Activated CD4-positive, alpha-beta T cell treated with anti-CD3 and anti-CD28 coated beads, Interleukin-2, amount 10 ng/mL, durations not matched to agents 7 days and 5 days (primary cell): ENCODE measurements around the gene C1orf56. TPM values are rescaled to one million over a fixed set of nuclear protein-coding genes. Genes with fewer than 3 reads are reported as not detected.

Experiments used
- CTCF ChIA-PET: fragments of 350-600 bp; sonication (Branson Sonifier 250); formaldehyde crosslinking; loops from one replicate; lab custom pipeline; 2021; ENCODE audit warnings: antibody characterized with exemption; lab: Charles Lee
- POLR2A ChIA-PET: fragments of 350-600 bp; sonication (Branson Sonifier 250); formaldehyde crosslinking; loops from one replicate; lab custom pipeline; 2021; ENCODE audit warnings: antibody characterized with exemption; lab: Charles Lee
- DNase-seq: peaks from one replicate; pipeline ENCODE4 v3.0.0-alpha.2; 2020
- H3K27ac Mint-ChIP-seq: one replicate; pipeline ENCODE4 v1.8.0; 2021; ENCODE audit warnings: mild to moderate bottlenecking, moderate library complexity, mixed read lengths
- H3K27me3 Mint-ChIP-seq: one replicate; pipeline ENCODE4 v1.8.0; 2021; ENCODE audit warnings: mixed read lengths
- H3K36me3 Mint-ChIP-seq: one replicate; pipeline ENCODE4 v1.8.0; 2021; ENCODE audit warnings: low read depth, mixed read lengths
- H3K4me1 Mint-ChIP-seq: one replicate; pipeline ENCODE4 v1.8.0; 2021; ENCODE audit warnings: mixed read lengths
- H3K4me3 Mint-ChIP-seq: one replicate; pipeline ENCODE4 v1.8.0; 2021; ENCODE audit warnings: mild to moderate bottlenecking, moderate library complexity, mixed read lengths
- H3K9me3 Mint-ChIP-seq: one replicate; pipeline ENCODE4 v1.8.0; 2021; ENCODE audit warnings: mixed read lengths
- total RNA-seq, 2 experiments: library from RNA; stranded (reverse); gene quantifications; one replicate each; pipeline ENCODE4 v1.2.3, GENCODE V29; 2021

C1orf56 gene, protein sequence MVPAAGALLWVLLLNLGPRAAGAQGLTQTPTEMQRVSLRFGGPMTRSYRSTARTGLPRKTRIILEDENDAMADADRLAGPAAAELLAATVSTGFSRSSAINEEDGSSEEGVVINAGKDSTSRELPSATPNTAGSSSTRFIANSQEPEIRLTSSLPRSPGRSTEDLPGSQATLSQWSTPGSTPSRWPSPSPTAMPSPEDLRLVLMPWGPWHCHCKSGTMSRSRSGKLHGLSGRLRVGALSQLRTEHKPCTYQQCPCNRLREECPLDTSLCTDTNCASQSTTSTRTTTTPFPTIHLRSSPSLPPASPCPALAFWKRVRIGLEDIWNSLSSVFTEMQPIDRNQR
- 1 to 10 TPM in 1 of 2 experiments, under 1 TPM in 1; 0.62 to 1.3 TPM for total RNA-seq

- Mint-ChIP-seq H3K9me3 (no peaks in the 10 kb centered on the region), H3K27ac (peak within 1 kb of the TSS; percentile 84), H3K4me3 (peak within 1 kb of the TSS; percentile 80), H3K27me3 (no peaks in the 10 kb centered on the region), H3K36me3 (peaks cover 20% of the 10 kb centered on the region), H3K4me1 (peaks cover 55% of the 10 kb centered on the region)
- CTCF ChIA-PET: interaction anchor here (0.6 to 2.1 kb wide), 12 partner anchors 8 to 94 kb away, joined by 3 to 9 read pairs (median 3); partner anchors contain the start of genes BNIPL, CDC42SE1, GABPB2 and MLLT11
- DNase-seq: peak; percentile 57
- POLR2A ChIA-PET: no interaction called here
These were observed at the start of gene C1orf56 for GRCh38 chr1:151047591-151047924. Gene C1orf56 (plus strand): TSS chr1:151047751. CDS start chr1:151047848, 97 bp downstream.

GRCh38 chr1:150997949-150998348, 49.6 kb upstream of the C1orf56 start:
- Mint-ChIP-seq H3K36me3 (peaks cover 42% of the 10 kb centered on the region), H3K9me3 (no peaks in the 10 kb centered on the region), H3K27me3 (no peaks in the 10 kb centered on the region), H3K27ac (no peak overlapping the region), H3K4me1 (peaks cover 39% of the 10 kb centered on the region), H3K4me3 (no peak overlapping the region)
- no peak for DNase-seq
- CTCF ChIA-PET: interaction anchor here (0.9 to 6.9 kb wide), 3 partner anchors 12 to 742 kb away, joined by 3 to 61 read pairs (median 3); partner anchors contain the start of gene ANXA9
- POLR2A ChIA-PET: interaction anchor here (0.6 kb wide), 1 partner anchor 57 kb away, joined by 3 read pairs; no protein-coding TSS in a partner anchor

DNA sequence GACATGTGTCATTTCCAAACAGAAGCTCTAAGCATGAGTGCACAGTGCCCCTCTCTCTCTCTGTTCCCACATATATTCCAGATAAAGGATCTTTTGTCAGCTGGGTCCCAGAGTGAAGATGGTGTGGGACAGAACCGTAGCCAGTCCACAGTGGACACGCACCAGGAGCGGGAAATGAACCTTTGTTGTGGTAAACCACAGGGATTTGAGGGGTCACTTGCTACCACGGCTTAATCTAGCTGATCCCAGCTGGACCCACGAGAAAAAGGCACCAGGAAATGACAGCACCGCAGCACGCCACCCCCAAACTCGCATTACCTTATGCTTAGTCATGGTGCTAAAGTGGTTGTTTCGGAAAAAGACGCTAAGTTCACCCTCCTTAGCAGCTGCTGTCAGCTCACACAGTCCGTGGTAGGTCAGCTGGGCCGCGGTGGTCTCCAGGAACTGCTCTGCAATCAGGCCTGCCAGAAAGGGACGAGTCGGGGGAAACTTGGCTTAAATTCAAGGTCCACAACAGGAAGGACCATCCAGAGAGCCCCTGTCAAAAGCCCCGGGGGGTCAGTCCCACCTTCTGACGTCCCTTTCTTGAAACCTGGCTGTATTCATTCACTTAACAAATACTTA, 48.4 kb upstream of the C1orf56 start:
- CTCF ChIA-PET: interaction anchor here (0.5 to 2.1 kb wide), 6 partner anchors 17 to 616 kb away, joined by 3 to 15 read pairs (median 4); partner anchors contain the start of genes ANXA9 and TNFAIP8L2
- no peak for DNase-seq
- Mint-ChIP-seq H3K36me3 (peaks cover 42% of the 10 kb centered on the region), H3K9me3 (no peaks in the 10 kb centered on the region), H3K4me3 (no peak overlapping the region), H3K27ac (peak overlapping the region; percentile 41), H3K4me1 (peaks cover 51% of the 10 kb centered on the region), H3K27me3 (no peaks in the 10 kb centered on the region)
- POLR2A ChIA-PET: no interaction called here

DNA sequence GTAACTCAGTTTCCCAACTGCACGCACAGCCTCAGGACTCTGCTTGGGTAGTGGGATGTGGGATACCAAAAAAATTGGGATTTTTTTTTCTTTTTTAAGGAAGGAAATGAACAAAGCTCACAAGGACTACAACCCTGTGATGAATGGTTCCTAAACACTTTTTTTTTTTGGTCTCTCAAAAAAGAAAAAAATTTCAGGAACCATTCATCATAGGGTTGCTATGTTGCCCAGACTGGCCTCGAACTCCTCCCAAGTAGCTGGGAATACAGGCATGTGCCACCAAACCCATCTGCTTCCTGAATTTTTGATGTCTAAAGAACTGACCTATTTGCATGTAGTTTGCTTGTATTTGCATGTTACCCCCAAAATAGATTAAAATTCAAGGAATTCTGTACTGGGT, 47.6 kb upstream of the C1orf56 start:
- Mint-ChIP-seq H3K4me1 (peaks cover 57% of the 10 kb centered on the region), H3K27ac (no peak overlapping the region), H3K4me3 (no peak overlapping the region), H3K9me3 (no peaks in the 10 kb centered on the region), H3K36me3 (peaks cover 42% of the 10 kb centered on the region), H3K27me3 (no peaks in the 10 kb centered on the region)
- CTCF ChIA-PET: interaction anchor here (0.5 to 2.1 kb wide), 7 partner anchors 18 to 617 kb away, joined by 3 to 15 read pairs (median 3); partner anchors contain the start of genes ANXA9 and TNFAIP8L2
- POLR2A ChIA-PET: no interaction called here
- DNase-seq: no peak

DNA sequence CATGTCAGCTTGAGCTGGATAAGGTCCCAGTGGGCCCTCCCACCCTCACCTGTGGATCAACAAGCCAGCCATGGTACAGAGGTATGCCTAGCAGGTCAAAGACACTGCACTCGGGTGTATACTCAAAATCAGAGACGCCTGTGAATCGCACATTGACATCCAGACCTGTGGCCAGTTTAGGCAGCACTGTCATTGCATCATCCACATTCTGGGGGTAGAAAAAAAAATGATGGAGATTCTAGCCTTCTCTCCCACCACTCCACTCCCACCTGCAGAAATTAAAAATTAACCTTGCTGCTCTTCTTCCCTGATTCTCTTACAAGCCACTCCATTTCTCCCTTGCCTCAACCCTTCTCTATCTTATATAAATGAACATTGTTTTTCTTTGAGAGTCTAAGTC, 47.1 kb upstream of the C1orf56 start:
- Mint-ChIP-seq H3K27me3 (no peaks in the 10 kb centered on the region), H3K4me1 (peaks cover 59% of the 10 kb centered on the region), H3K27ac (peak overlapping the region; percentile 25), H3K36me3 (peaks cover 42% of the 10 kb centered on the region), H3K4me3 (no peak overlapping the region), H3K9me3 (no peaks in the 10 kb centered on the region)
- ChIA-PET CTCF (interaction anchor here (2.1 kb wide), 1 partner anchor 19 kb away, joined by 15 read pairs; the partner anchor contains the start of gene ANXA9), POLR2A (no interaction called here)
- no peak for DNase-seq

DNA sequence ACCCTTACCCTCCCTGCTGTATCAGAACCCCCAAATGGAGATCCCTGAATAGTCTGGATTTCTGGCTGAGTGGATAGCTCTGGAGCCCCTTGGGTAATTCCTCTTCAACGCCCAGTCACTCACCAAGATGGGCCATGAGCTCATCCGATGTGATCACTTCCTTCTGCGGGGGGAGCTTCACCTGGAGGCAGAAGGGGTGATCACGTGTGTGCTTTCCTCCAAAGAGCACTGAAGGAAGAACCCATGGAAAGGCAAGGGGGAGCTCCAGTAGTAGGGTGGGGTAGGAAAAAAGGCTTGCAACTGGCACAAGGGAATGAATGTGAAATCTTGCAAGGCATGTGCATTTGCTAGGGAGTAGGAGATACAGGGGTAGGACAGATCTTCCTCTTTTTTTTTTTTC, 45.9 kb upstream of the C1orf56 start:
- H3K4me3 Mint-ChIP-seq: no peak overlapping the region
- ChIA-PET CTCF (interaction anchor here (0.7 to 1.1 kb wide), 4 partner anchors 16 to 423 kb away, joined by 3 read pairs; partner anchors contain the start of gene MCL1), POLR2A (no interaction called here)
- DNase-seq: no peak
- H3K27me3 Mint-ChIP-seq: no peaks in the 10 kb centered on the region
- H3K9me3 Mint-ChIP-seq: no peaks in the 10 kb centered on the region
- peak overlapping the region; percentile 20 for H3K27ac Mint-ChIP-seq
- H3K4me1 Mint-ChIP-seq: peaks cover 62% of the 10 kb centered on the region
- peaks cover 39% of the 10 kb centered on the region for H3K36me3 Mint-ChIP-seq

DNA sequence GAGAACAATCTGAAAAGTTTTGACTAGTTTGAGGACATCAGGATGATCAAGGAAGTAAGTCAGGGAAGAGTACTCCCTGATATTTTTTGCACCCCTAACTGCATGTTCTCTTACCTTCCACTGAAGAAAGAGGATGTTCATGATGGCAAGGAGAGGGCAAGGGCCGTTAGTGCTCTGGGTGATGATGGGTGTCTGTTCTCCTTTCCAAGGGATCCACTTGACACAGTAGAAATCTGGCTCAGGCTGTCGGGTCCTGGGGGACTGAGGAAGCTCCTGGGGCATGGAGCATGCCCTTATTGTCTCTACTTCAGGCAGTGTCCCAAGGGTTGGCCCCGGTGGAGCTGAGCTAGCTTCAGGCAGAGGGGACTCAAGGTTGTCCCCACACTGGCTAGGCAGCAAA, 45.5 kb upstream of the C1orf56 start:
- POLR2A ChIA-PET: no interaction called here
- Mint-ChIP-seq H3K27me3 (no peaks in the 10 kb centered on the region), H3K27ac (peak overlapping the region; percentile 20), H3K9me3 (no peaks in the 10 kb centered on the region), H3K36me3 (peaks cover 35% of the 10 kb centered on the region), H3K4me1 (peaks cover 67% of the 10 kb centered on the region), H3K4me3 (no peak overlapping the region)
- no peak for DNase-seq
- CTCF ChIA-PET: interaction anchor here (0.7 to 0.9 kb wide), 2 partner anchors 22 to 24 kb away, joined by 3 read pairs; no protein-coding TSS in a partner anchor

- no peaks in the 10 kb centered on the region for H3K9me3 Mint-ChIP-seq
- H3K27ac Mint-ChIP-seq: peak overlapping the region; percentile 81
- no peaks in the 10 kb centered on the region for H3K27me3 Mint-ChIP-seq
- ChIA-PET CTCF (interaction anchor here (1.1 kb wide), 1 partner anchor 13 kb away, joined by 3 read pairs; no protein-coding TSS in a partner anchor), POLR2A (no interaction called here)
- H3K36me3 Mint-ChIP-seq: peaks cover 33% of the 10 kb centered on the region
- peaks cover 73% of the 10 kb centered on the region for H3K4me1 Mint-ChIP-seq
- DNase-seq: no peak
- peak overlapping the region; percentile 64 for H3K4me3 Mint-ChIP-seq
These were observed 44.9 kb upstream of the C1orf56 start for GRCh38 chr1:151002611-151003010.

GRCh38 chr1:151003180-151003579, 44.4 kb upstream of the C1orf56 start:
- no peaks in the 10 kb centered on the region for H3K9me3 Mint-ChIP-seq
- H3K27ac Mint-ChIP-seq: peak overlapping the region; percentile 81
- H3K36me3 Mint-ChIP-seq: peaks cover 33% of the 10 kb centered on the region
- peaks cover 78% of the 10 kb centered on the region for H3K4me1 Mint-ChIP-seq
- DNase-seq: no peak
- CTCF ChIA-PET: interaction anchor here (1.1 kb wide), 1 partner anchor 13 kb away, joined by 3 read pairs; no protein-coding TSS in a partner anchor
- POLR2A ChIA-PET: no interaction called here
- H3K4me3 Mint-ChIP-seq: peak overlapping the region; percentile 64
- no peaks in the 10 kb centered on the region for H3K27me3 Mint-ChIP-seq

- H3K27ac Mint-ChIP-seq: peak overlapping the region; percentile 94
- peaks cover 87% of the 10 kb centered on the region for H3K4me1 Mint-ChIP-seq
- no peaks in the 10 kb centered on the region for H3K27me3 Mint-ChIP-seq
- H3K9me3 Mint-ChIP-seq: no peaks in the 10 kb centered on the region
- DNase-seq: no peak
- CTCF ChIA-PET: interaction anchor here (0.8 to 4.3 kb wide), 18 partner anchors 11 to 520 kb away, joined by 3 to 41 read pairs (median 3); partner anchors contain the start of genes ANXA9, C1orf56, CDC42SE1 and CERS2
- H3K4me3 Mint-ChIP-seq: peak overlapping the region; percentile 98
- H3K36me3 Mint-ChIP-seq: peaks cover 16% of the 10 kb centered on the region
- POLR2A ChIA-PET: no interaction called here
These were observed 41.7 kb upstream of the C1orf56 start for GRCh38 chr1:151005729-151006319.

DNA sequence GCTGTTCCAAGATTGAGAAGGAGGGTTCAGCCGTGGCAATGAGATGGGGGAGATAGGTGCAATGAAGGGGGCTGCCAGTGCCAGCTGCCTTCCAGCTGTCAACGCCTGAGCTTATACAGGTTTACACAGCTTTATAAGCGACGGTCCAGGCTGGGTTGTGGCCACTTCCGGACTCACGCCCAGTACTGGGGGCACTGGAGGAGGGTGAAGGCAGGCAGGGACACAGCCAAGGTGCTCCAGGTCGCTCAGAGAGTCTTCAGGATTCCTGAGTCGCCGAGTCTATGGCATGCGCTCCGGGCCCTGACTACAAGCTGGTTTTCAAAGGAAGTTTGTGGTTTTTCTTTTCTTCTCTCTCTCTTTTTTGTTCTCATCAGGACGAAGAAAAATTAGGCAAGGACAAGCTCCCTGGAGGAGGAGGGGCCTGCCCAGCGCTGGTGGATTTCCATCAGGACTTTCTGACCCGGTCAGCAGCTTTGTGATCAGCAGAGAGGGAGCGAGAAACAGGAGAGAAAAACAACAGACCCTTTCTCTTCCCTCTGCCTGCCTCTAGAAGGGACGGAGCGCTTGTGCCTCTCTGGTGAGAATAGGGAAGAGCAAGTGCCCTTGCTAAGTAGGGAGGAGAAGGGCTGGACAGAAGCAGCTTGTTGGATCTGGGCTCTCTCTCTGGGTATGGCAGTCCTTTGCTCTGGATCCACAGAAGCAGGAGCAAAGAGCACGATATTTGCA, 41.1 kb upstream of the C1orf56 start, which contains the start of gene MINDY1:
Gene MINDY1 (minus strand): TSS at position 576 of the 726 bp plus-strand sequence. CDS start 4,285 bp downstream, outside the sequence.
- DNase-seq: peak; percentile 49
- Mint-ChIP-seq H3K4me3 (peak within 1 kb of the TSS; percentile 98), H3K9me3 (no peaks in the 10 kb centered on the region), H3K4me1 (peaks cover 90% of the 10 kb centered on the region), H3K27ac (peak within 1 kb of the TSS; percentile 94), H3K27me3 (no peaks in the 10 kb centered on the region), H3K36me3 (peaks cover 13% of the 10 kb centered on the region)
- CTCF ChIA-PET: interaction anchor here (0.6 to 4.3 kb wide), 21 partner anchors 11 to 521 kb away, joined by 3 to 41 read pairs (median 3); partner anchors contain the start of genes ANXA9, C1orf56, CDC42SE1 and CERS2
- POLR2A ChIA-PET: interaction anchor here (0.9 kb wide), 1 partner anchor 33 kb away, joined by 3 read pairs; no protein-coding TSS in a partner anchor
